Gastroesophageal sphincter (tissue), 3 donors: ENCODE results near the gene VPS29.

Experiments
- CTCF ChIP-seq, 4 experiments: fragments of 200-600 bp in 2 of 4; fragments of 450-650 bp in 2 of 4; sonication (generic) in 1 of 4; IDR thresholded peaks; one replicate each; pipeline ENCODE4 v1.5.1; 2017 to 2019; ENCODE audit warnings: antibody characterized with exemption in 4 of 4, mild to moderate bottlenecking in 2 of 4, moderate library complexity in 2 of 4
- POLR2AphosphoS5 ChIP-seq: sonication (generic); formaldehyde crosslinking; IDR thresholded peaks from one replicate; pipeline ENCODE4 v1.6.1; 2017; ENCODE audit warnings: antibody characterized with exemption

- TF ChIP-seq CTCF (IDR thresholded peaks at IDR 0.05), result no peak
- TF ChIP-seq POLR2AphosphoS5, result no peak
Observed at GRCh38 chr12:110451263-110451662, 50.6 kb downstream of the VPS29 start.
